PC-9 (cell line): ENCODE data around the gene UBAP2. TPM values are rescaled to one million over a fixed set of nuclear protein-coding genes. Genes with fewer than 3 reads are reported as not detected.

ENCODE experiments used
- BruUV-seq: library from RNA; stranded (reverse); fragments of 400-500 nt; replicated peaks from 2 replicates; lab custom pipeline; 2021; lab: Mats Ljungman, UMichigan
- CTCF ChIA-PET: fragments of 300-600 bp; sonication (Branson Sonifier 250); formaldehyde crosslinking; loops from one replicate; lab custom pipeline; 2022; ENCODE audit warnings: antibody characterized with exemption; lab: Charles Lee
- POLR2A ChIA-PET: fragments of 300-600 bp; sonication (Branson Sonifier 250); formaldehyde crosslinking; loops from one replicate; lab custom pipeline; 2022; ENCODE audit warnings: antibody characterized with exemption; ENCODE audit not compliant: unreplicated experiment; lab: Charles Lee
- DNase-seq, 2 experiments: peaks; one replicate each; pipeline versions ENCODE4 v3.0.0 to v3.0.0-alpha.2; 2015 to 2022; ENCODE audit warnings: mixed read lengths in 1 of 2
- H2AFZ ChIP-seq: fragments of 200-600 bp; sonication (generic); 2 replicates; pipeline ENCODE4 v1.8.1; 2017; ENCODE audit warnings: antibody characterized with exemption
- H3F3A ChIP-seq: fragments of 200-600 bp; sonication (generic); 2 replicates; pipeline ENCODE4 v1.8.1; 2017; ENCODE audit warnings: antibody characterized with exemption, mild to moderate bottlenecking, low read depth; ENCODE audit not compliant: insufficient read depth
- H3K27ac ChIP-seq: fragments of 200-600 bp; sonication (generic); 2 replicates; pipeline ENCODE4 v1.6.1; 2016; ENCODE audit warnings: mixed run types
- H3K27me3 ChIP-seq: fragments of 200-600 bp; sonication (generic); 2 replicates; pipeline ENCODE4 v1.6.1; 2016; ENCODE audit warnings: low read depth, mixed run types; ENCODE audit not compliant: insufficient read depth
- H3K36me3 ChIP-seq: fragments of 200-600 bp; sonication (generic); 2 replicates; pipeline ENCODE4 v1.6.1; 2016; ENCODE audit warnings: low read depth, mixed run types
- H3K4me1 ChIP-seq: fragments of 200-600 bp; sonication (generic); replicated peaks from 2 replicates; pipeline ENCODE4 v1.6.1; 2016; ENCODE audit warnings: mixed run types; ENCODE audit not compliant: insufficient read depth
- H3K4me2 ChIP-seq: fragments of 200-600 bp; sonication (generic); 2 replicates; pipeline ENCODE4 v1.6.1; 2017; ENCODE audit warnings: mixed run types
- H3K4me3 ChIP-seq: fragments of 200-600 bp; sonication (generic); 2 replicates; pipeline ENCODE4 v1.6.1; 2016; ENCODE audit warnings: mixed run types
- H3K79me2 ChIP-seq: fragments of 200-600 bp; sonication (generic); 2 replicates; pipeline ENCODE4 v1.6.1; 2017; ENCODE audit warnings: low read depth, mixed run types
- H3K9me2 ChIP-seq: fragments of 200-600 bp; sonication (generic); 2 replicates; pipeline ENCODE4 v1.8.1; 2017; ENCODE audit warnings: mild to moderate bottlenecking; ENCODE audit not compliant: insufficient read depth
- H3K9me3 ChIP-seq: fragments of 200-600 bp; sonication (generic); 2 replicates; pipeline ENCODE4 v1.8.1; 2016; ENCODE audit warnings: low read depth; ENCODE audit not compliant: insufficient read depth
- H4K20me1 ChIP-seq: fragments of 200-600 bp; sonication (generic); 2 replicates; pipeline ENCODE4 v1.8.1; 2017; ENCODE audit not compliant: insufficient read depth
- EZH2 ChIP-seq: fragments of 200-600 bp; sonication (generic); IDR thresholded peaks from 2 replicates; pipeline ENCODE4 v1.8.0; 2017; ENCODE audit warnings: antibody characterized with exemption, low read depth
- intact Hi-C: fragments of 100-400 bp; cut with micrococcal nuclease; formaldehyde crosslinking; loops from one replicate; pipeline ENCODE4 v1.10.0; 2022; ENCODE audit not compliant: unreplicated experiment
- total RNA-seq: library from RNA; stranded (reverse); gene quantifications from 2 replicates; pipeline ENCODE4 v1.2.3, GENCODE V29; 2021
- TF ChIP-seq, protein P1 (sequence below): fragments of 200-600 bp; sonication (generic); conservative IDR thresholded peaks from 2 replicates; pipeline ENCODE4 v1.6.1; 2017; ENCODE audit warnings: mixed run types, antibody characterized with exemption, mild to moderate bottlenecking, moderate library complexity

UBAP2 gene
- total RNA-seq, 1 experiment from 2014 or later: 27.6 TPM

DNA sequence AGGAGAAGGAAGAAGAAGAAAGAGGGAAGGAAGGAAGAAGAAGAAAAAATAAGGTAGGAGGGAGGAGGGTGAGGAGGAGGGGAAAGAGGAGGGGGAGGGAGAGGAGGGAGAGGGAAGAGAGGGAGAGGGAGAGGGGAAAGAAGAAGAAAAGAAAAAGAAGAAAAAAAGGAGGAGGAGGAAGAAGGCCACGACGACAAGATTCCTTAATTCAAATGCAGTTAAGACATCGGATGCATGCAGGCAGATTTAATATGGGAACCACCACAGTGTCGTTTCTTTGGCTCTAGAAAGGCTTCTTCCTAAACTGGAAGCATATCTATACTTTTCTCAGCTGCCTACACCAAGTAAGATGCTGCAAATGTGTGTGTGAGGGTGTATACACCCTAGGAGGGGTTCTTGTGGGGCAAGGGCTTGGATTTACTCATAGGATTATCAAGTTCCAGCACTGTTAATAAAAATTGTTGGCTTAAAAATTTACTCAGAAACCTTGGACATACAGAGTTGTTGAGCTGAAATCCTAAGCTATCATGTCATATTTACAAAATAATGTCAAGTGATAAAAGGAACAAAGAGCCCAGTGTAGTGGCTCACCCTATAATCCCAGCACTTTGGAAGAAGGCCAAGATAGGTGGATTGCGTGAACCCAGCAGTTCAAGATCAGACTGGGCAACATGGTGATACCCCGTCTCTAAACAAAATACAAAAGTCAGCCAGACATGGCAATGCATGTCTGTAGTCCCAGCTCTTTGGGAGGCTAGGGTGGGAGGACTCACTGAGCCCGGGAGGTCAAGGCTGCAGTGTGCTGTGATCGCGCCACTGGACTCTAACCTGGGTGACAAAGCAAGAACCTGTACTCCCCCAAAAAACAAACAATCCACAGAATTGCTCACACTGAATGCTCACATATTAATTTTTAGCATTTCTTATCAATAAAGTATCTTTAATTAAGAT lies 108.5 kb downstream of the UBAP2 start:
- Histone ChIP-seq H3K4me3 (no peak overlapping the region), H3K4me2 (no peak overlapping the region), H3K4me1 (no peaks in the 10 kb centered on the region), H3K36me3 (no peaks in the 10 kb centered on the region), H3K27ac (no peak overlapping the region), H3F3A (peaks cover 9% of the 10 kb centered on the region; the same call in 1 of the 2 replicates), H3K9me3 (no peaks in the 10 kb centered on the region), H2AFZ (no peak overlapping the region), H3K27me3 (no peaks in the 10 kb centered on the region), H3K9me2 (no peaks in the 10 kb centered on the region), H4K20me1 (no peaks in the 10 kb centered on the region), H3K79me2 (no peaks in the 10 kb centered on the region)
- TF ChIP-seq, protein P1, sequence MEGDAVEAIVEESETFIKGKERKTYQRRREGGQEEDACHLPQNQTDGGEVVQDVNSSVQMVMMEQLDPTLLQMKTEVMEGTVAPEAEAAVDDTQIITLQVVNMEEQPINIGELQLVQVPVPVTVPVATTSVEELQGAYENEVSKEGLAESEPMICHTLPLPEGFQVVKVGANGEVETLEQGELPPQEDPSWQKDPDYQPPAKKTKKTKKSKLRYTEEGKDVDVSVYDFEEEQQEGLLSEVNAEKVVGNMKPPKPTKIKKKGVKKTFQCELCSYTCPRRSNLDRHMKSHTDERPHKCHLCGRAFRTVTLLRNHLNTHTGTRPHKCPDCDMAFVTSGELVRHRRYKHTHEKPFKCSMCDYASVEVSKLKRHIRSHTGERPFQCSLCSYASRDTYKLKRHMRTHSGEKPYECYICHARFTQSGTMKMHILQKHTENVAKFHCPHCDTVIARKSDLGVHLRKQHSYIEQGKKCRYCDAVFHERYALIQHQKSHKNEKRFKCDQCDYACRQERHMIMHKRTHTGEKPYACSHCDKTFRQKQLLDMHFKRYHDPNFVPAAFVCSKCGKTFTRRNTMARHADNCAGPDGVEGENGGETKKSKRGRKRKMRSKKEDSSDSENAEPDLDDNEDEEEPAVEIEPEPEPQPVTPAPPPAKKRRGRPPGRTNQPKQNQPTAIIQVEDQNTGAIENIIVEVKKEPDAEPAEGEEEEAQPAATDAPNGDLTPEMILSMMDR: no peak
- TF ChIP-seq EZH2: no peak
- BruUV-seq: no TSS peak
- DNase-seq: no peak
- ChIA-PET POLR2A (interaction anchor here (0.6 kb wide), 1 partner anchor 110 kb away, joined by 8 read pairs; no protein-coding TSS in a partner anchor), CTCF (no interaction called here)
- intact Hi-C loops: no loop called here

DNA sequence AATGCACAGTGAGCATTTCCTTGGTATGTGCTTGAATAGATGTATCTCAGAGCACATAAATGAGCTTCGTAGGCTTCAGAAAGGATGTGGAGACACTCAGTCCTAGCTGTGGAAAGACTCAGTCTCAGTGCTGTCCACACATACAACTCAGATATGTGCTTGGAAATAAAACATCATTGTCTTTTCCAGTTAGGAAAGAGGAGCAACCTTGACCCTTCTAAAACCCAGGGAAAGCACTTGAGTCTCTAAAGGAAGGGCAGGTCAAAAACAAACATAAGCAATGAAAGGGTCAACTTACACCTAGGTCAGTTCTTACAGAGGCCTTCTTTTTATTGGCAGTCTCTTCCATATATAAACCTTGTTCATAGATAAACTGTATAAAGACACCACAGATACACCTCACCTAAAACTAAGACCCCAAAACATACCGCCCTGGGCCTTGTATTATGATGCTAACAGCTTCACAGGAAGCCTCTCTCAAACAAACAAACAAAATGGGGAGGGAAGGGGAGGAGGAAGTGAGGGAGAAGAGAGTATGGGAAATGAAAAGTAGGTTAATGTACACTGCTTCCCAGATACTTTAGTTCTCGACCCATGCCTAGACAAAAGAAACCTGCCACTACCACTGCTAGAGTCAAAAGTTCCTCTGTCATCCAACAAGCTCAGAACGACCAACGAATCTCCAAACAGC lies 114.4 kb downstream of the UBAP2 start:
- H3K9me3 ChIP-seq: no peaks in the 10 kb centered on the region
- no peak overlapping the region for H3K4me2 ChIP-seq
- no peaks in the 10 kb centered on the region for H3K27me3 ChIP-seq
- no peak overlapping the region for H3K4me3 ChIP-seq
- ChIA-PET CTCF (no interaction called here), POLR2A (no interaction called here)
- no peaks in the 10 kb centered on the region for H3F3A ChIP-seq
- no peaks in the 10 kb centered on the region for H3K36me3 ChIP-seq
- no TSS peak for BruUV-seq
- no peak overlapping the region for H2AFZ ChIP-seq
- H3K9me2 ChIP-seq: no peaks in the 10 kb centered on the region
- intact Hi-C loops: no loop called here
- TF ChIP-seq, protein P1: no peak
- no peak for TF ChIP-seq EZH2
- no peaks in the 10 kb centered on the region for H3K79me2 ChIP-seq
- no peaks in the 10 kb centered on the region for H4K20me1 ChIP-seq
- no peak overlapping the region for H3K27ac ChIP-seq
- no peaks in the 10 kb centered on the region for H3K4me1 ChIP-seq
- no peak for DNase-seq

GRCh38 chr9:33932078-33932807 lies 116.4 kb downstream of the UBAP2 start:
- no peak overlapping the region for H3K27ac ChIP-seq
- BruUV-seq: no TSS peak
- no peak overlapping the region for H2AFZ ChIP-seq
- TF ChIP-seq EZH2: no peak
- TF ChIP-seq, protein P1: no peak
- H3K27me3 ChIP-seq: no peaks in the 10 kb centered on the region
- ChIA-PET CTCF (no interaction called here), POLR2A (no interaction called here)
- H3F3A ChIP-seq: no peaks in the 10 kb centered on the region
- H3K4me3 ChIP-seq: no peak overlapping the region
- H4K20me1 ChIP-seq: no peaks in the 10 kb centered on the region
- H3K4me1 ChIP-seq: no peaks in the 10 kb centered on the region
- no peaks in the 10 kb centered on the region for H3K9me3 ChIP-seq
- H3K79me2 ChIP-seq: no peaks in the 10 kb centered on the region
- intact Hi-C loops: no loop called here
- no peak overlapping the region for H3K4me2 ChIP-seq
- DNase-seq: no peak
- no peaks in the 10 kb centered on the region for H3K9me2 ChIP-seq
- H3K36me3 ChIP-seq: no peaks in the 10 kb centered on the region
